CD14-positive monocyte (primary cell): Measurements from ENCODE around the gene CALML4. TPM values are rescaled to one million over a fixed set of nuclear protein-coding genes. Genes with fewer than 3 reads are reported as not detected.

Experiments used
- DNase-seq, 3 donors: peaks; one replicate each; pipeline ENCODE4 v3.0.0-alpha.2; 2011 to 2022
- H2AFZ ChIP-seq: 2 replicates; pipeline ENCODE4 v1.6.0; 2012; ENCODE audit warnings: mild to moderate bottlenecking, low read depth, low read length, inconsistent platforms; ENCODE audit not compliant: insufficient read depth, poor library complexity, severe bottlenecking
- H3K27ac ChIP-seq, 2 donors: 1 replicate in 1 of 2; 2 replicates in 1 of 2; pipeline ENCODE4 v1.5.1; 2012 to 2013; ENCODE audit warnings: low read length in 2 of 2, control low read depth in 1 of 2, inconsistent platforms in 1 of 2, low read depth in 1 of 2, mild to moderate bottlenecking in 1 of 2
- H3K27me3 ChIP-seq, 2 donors: one replicate each; pipeline versions ENCODE4 v1.6.0 to v1.6.1; 2011 to 2013; ENCODE audit warnings: low read length in 2 of 2; ENCODE audit not compliant: control insufficient read depth in 2 of 2, insufficient read depth in 2 of 2
- H3K36me3 ChIP-seq, 2 donors: replicated peaks in 1 of 2; 1 replicate in 1 of 2; 2 replicates in 1 of 2; pipeline versions ENCODE4 v1.5.1 to v1.6.1; 2012 to 2013; ENCODE audit warnings: low read length in 2 of 2, control low read depth in 1 of 2, inconsistent platforms in 1 of 2, mild to moderate bottlenecking in 1 of 2; ENCODE audit not compliant: insufficient read depth in 2 of 2, control insufficient read depth in 1 of 2
- H3K4me1 ChIP-seq, 2 donors: 1 replicate in 1 of 2; 2 replicates in 1 of 2; pipeline versions ENCODE4 v1.5.1 to v1.6.1; 2012 to 2013; ENCODE audit warnings: low read length in 2 of 2, control low read depth in 1 of 2, inconsistent platforms in 1 of 2, mild to moderate bottlenecking in 1 of 2, moderate library complexity in 1 of 2; ENCODE audit not compliant: insufficient read depth in 2 of 2, control insufficient read depth in 1 of 2
- H3K4me2 ChIP-seq: replicated peaks from 2 replicates; pipeline ENCODE3; 2012; ENCODE audit warnings: low read length, moderate library complexity, mild to moderate bottlenecking; ENCODE audit not compliant: poor library complexity, severe bottlenecking; ENCODE audit errors: extremely low read depth
- H3K4me3 ChIP-seq, 3 experiments: fragments of 200-600 bp in 1 of 3; sonication (generic) in 1 of 3; replicated peaks in 1 of 3; 1 replicate in 2 of 3; 2 replicates in 1 of 3; pipeline ENCODE4 v1.5.1; 2011 to 2013; ENCODE audit warnings: low read length in 3 of 3, mild to moderate bottlenecking in 3 of 3, control low read depth in 2 of 3, low read depth in 2 of 3, inconsistent platforms in 1 of 3, moderate library complexity in 1 of 3
- H3K79me2 ChIP-seq: 2 replicates; pipeline ENCODE4 v1.6.0; 2012; ENCODE audit warnings: mild to moderate bottlenecking, control low read depth, inconsistent platforms, low read length, moderate library complexity; ENCODE audit not compliant: insufficient read depth
- H3K9ac ChIP-seq: 2 replicates; pipeline ENCODE4 v1.6.0; 2017; ENCODE audit warnings: low read length, mild to moderate bottlenecking; ENCODE audit not compliant: insufficient read depth, poor library complexity, severe bottlenecking
- H3K9me3 ChIP-seq, 2 donors: replicated peaks in 1 of 2; 1 replicate in 1 of 2; 2 replicates in 1 of 2; pipeline versions ENCODE4 v1.5.1 to v1.6.1; 2012 to 2013; ENCODE audit warnings: low read length in 2 of 2, control low read depth in 1 of 2; ENCODE audit not compliant: control insufficient read depth in 1 of 2, insufficient read depth in 1 of 2
- H4K20me1 ChIP-seq: 2 replicates; pipeline ENCODE4 v1.6.0; 2012; ENCODE audit warnings: mild to moderate bottlenecking, low read length, control low read depth, moderate library complexity; ENCODE audit not compliant: insufficient read depth
- H3K27ac Mint-ChIP-seq, 7 donors: one replicate each; pipeline ENCODE4 v1.8.0; 2020; ENCODE audit warnings: mild to moderate bottlenecking in 7 of 7, mixed read lengths in 7 of 7, moderate library complexity in 6 of 7, inconsistent platforms in 2 of 7
- H3K27me3 Mint-ChIP-seq, 3 donors: one replicate each; pipeline ENCODE4 v1.8.0; 2021 to 2022; ENCODE audit warnings: low read depth in 3 of 3, mild to moderate bottlenecking in 3 of 3, mixed read lengths in 3 of 3, moderate library complexity in 3 of 3, inconsistent platforms in 1 of 3
- H3K36me3 Mint-ChIP-seq, 2 donors: one replicate each; pipeline ENCODE4 v1.8.0; 2020; ENCODE audit warnings: mixed read lengths in 2 of 2, inconsistent platforms in 1 of 2, mild to moderate bottlenecking in 1 of 2
- H3K4me1 Mint-ChIP-seq: one replicate; pipeline ENCODE4 v1.8.0; 2020; ENCODE audit warnings: mild to moderate bottlenecking, mixed read lengths
- H3K4me3 Mint-ChIP-seq, 2 donors: one replicate each; pipeline ENCODE4 v1.8.0; 2020; ENCODE audit warnings: mild to moderate bottlenecking in 2 of 2, mixed read lengths in 2 of 2, moderate library complexity in 1 of 2
- H3K9me3 Mint-ChIP-seq, 7 donors: one replicate each; pipeline ENCODE4 v1.8.0; 2020 to 2022; ENCODE audit warnings: mixed read lengths in 7 of 7, mild to moderate bottlenecking in 6 of 7, moderate library complexity in 6 of 7, inconsistent platforms in 2 of 7
- WGBS: methylation state at CpG from one replicate; pipeline ENCODE4 v1.1.5; 2013; ENCODE audit warnings: missing lambda C conversion rate; ENCODE audit not compliant: insufficient coverage; 5-methylcytosine and 5-hydroxymethylcytosine counted together
- intact Hi-C, 2 donors: fragments of 100-400 bp; cut with micrococcal nuclease; formaldehyde crosslinking; loops; one replicate each; pipeline versions ENCODE4 v1.15.0 to v1.15.1; 2023
- polyA plus RNA-seq, 3 donors: library from polyadenylated mRNA; depleted of rRNA in 1 of 3; unstranded in 2 of 3; stranded (reverse) in 1 of 3; fragments of 300-500 nt in 2 of 3; fragments of >200 nt in 1 of 3; fragmentation: Illumina TruSeq in 2 of 3; gene quantifications; 1 replicate in 2 of 3; 2 replicates in 1 of 3; pipeline ENCODE4 v1.2.3, GENCODE V29; 2012 to 2021
- TF ChIP-seq, protein P1 (sequence below): fragments of 200-600 bp; IDR thresholded peaks from one replicate; pipeline ENCODE4 v1.8.0; 2022; ENCODE audit warnings: antibody characterized with exemption, mild to moderate bottlenecking

Gene CALML4
- polyA plus RNA-seq, 3 donors: 24.3 to 44.5 (median 38.8) TPM

- Mint-ChIP-seq H3K4me3 (no peak overlapping the region), H3K27me3 (peaks cover 0 to 2% (median 0%) of the 10 kb centered on the region in 3 donors), H3K4me1 (peaks cover 66% of the 10 kb centered on the region), H3K27ac (peak overlapping the region in 2 of 7 donors; percentile 8 to 54), H3K36me3 (peaks cover 3 to 33% of the 10 kb centered on the region in 2 donors), H3K9me3 (no peaks in the 10 kb centered on the region)
- Histone ChIP-seq H3K4me3 (no peak overlapping the region), H3K9ac (no peak overlapping the region), H3K36me3 (peaks cover 0 to 11% of the 10 kb centered on the region in 2 donors), H3K9me3 (no peaks in the 10 kb centered on the region), H3K27ac (no peak overlapping the region), H3K79me2 (peaks cover 40% of the 10 kb centered on the region), H3K27me3 (no peaks in the 10 kb centered on the region), H2AFZ (no peak overlapping the region), H3K4me2 (peak overlapping the region; percentile 36), H4K20me1 (peaks cover 14% of the 10 kb centered on the region), H3K4me1 (peaks cover 60 to 70% of the 10 kb centered on the region in 2 donors)
- TF ChIP-seq, protein P1, sequence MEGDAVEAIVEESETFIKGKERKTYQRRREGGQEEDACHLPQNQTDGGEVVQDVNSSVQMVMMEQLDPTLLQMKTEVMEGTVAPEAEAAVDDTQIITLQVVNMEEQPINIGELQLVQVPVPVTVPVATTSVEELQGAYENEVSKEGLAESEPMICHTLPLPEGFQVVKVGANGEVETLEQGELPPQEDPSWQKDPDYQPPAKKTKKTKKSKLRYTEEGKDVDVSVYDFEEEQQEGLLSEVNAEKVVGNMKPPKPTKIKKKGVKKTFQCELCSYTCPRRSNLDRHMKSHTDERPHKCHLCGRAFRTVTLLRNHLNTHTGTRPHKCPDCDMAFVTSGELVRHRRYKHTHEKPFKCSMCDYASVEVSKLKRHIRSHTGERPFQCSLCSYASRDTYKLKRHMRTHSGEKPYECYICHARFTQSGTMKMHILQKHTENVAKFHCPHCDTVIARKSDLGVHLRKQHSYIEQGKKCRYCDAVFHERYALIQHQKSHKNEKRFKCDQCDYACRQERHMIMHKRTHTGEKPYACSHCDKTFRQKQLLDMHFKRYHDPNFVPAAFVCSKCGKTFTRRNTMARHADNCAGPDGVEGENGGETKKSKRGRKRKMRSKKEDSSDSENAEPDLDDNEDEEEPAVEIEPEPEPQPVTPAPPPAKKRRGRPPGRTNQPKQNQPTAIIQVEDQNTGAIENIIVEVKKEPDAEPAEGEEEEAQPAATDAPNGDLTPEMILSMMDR: no peak
- WGBS: 83% methylated on average over 6 of the region's 9 CpGs
- no peak for DNase-seq
- intact Hi-C loops: no loop called here
Measured at GRCh38 chr15:68210409-68210756, 5.3 kb upstream of the CALML4 start.

DNA sequence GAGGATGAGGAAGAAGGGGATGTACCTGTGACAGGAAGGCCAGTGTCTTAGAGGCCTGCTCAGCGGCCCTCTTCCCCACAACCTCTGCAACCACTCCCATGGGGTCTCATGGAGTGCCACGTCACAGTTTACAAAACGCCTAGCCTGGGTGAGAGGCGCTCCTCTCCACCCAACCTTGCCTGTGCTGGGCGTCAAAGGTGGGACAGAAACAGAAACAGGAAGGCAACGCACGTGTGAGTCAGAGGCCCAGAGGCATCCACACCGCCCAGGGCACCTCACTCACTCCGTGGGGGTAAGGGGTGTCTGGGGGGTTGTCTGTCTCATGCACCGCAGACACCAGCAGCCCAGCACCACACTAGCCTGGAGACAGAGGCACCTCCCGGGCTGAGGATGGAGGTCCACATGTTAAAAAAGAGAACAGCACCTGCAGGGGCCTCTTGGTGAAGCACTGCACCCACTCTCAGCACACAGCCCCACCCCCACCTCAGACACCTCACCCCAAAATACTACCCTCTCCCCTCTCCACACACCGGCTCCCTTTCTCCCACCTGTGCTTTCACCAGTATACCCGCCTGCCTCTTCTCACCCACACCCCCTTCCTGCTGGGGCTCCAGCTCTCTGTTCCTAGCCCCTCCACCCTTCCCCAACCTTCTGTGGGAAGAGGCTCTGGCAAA, 4.7 kb upstream of the CALML4 start:
- Histone ChIP-seq H4K20me1 (peaks cover 14% of the 10 kb centered on the region), H3K27me3 (no peaks in the 10 kb centered on the region), H3K4me1 (peaks cover 60 to 70% of the 10 kb centered on the region in 2 donors), H3K9ac (no peak overlapping the region), H3K36me3 (peaks cover 0 to 11% of the 10 kb centered on the region in 2 donors), H3K27ac (no peak overlapping the region), H2AFZ (no peak overlapping the region), H3K79me2 (peaks cover 46% of the 10 kb centered on the region), H3K9me3 (no peaks in the 10 kb centered on the region), H3K4me3 (no peak overlapping the region), H3K4me2 (no peak overlapping the region)
- Mint-ChIP-seq H3K27ac (peak overlapping the region in 4 of 7 donors; percentile 22 to 60 (median 50)), H3K4me1 (peaks cover 66% of the 10 kb centered on the region), H3K36me3 (peaks cover 3 to 33% of the 10 kb centered on the region in 2 donors), H3K4me3 (peak overlapping the region in 1 of 2 donors; percentile 20), H3K27me3 (no peaks in the 10 kb centered on the region), H3K9me3 (no peaks in the 10 kb centered on the region)
- DNase-seq: peak in 1 of 3 donors; percentile 17
- 71% methylated on average over 4 of the region's 13 CpGs for WGBS
- intact Hi-C loops: no loop called here
- TF ChIP-seq, protein P1: no peak
